Ammon's horn (tissue), 1 donor: ENCODE results near the gene ZC3HAV1L.
"Not testable (repeated sequence)": the region's sequence is repeated elsewhere in the genome, so short reads cannot be mapped to it uniquely, and the experiment has no call there.

Source experiments
- DNase-seq: peaks from one replicate; pipeline ENCODE4 v3.0.0-alpha.2; 2016; ENCODE audit warnings: low spot score

ZC3HAV1L gene

GRCh38 chr7:139035586-139036353 is at the start of gene ZC3HAV1L:
TSS of gene ZC3HAV1L (minus strand) at chr7:139036042. CDS start at chr7:139036017, 25 bp downstream.
- peak; percentile 38 for DNase-seq

- no peak for DNase-seq
Measured at GRCh38 chr7:139084709-139085108, 48.9 kb upstream of the ZC3HAV1L start.

DNA sequence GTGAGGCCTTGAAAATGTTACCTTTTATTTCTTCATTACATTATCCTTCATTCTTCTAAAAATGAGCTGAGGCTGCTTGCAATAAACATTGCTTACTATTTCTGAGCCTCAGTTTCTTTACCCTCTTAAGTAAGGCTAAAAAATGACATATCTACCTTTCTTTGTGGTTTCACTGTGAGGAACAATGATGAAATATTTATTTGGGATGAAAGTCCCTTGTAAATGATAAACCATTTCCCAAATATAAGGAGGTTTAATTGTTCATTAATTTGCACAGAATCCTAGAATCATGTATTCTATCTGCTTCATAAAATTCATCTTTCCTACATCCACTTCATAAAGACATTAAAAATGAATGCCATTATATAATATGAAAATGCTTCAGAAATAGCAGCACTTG is 45.7 kb upstream of the ZC3HAV1L start:
- no peak for DNase-seq

DNA sequence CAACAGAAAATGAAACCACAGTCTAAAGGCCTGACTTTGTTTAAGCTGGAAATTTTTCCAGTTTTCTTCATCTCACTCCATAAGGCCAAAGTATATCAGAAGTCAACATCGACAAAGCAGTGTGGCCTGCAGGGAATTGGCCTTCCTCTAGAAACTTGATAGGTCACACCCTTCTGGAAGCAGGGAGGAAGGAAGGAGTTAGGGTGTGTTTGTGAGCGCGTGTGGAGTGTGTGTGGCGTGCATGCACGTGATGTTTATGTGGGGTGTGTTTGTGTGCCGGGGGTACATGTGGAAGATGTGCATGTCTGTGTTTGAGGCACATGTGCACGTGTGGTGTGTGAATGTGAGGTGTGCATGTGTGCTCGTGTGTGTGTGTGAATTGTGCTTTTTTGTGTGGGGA is 45.1 kb upstream of the ZC3HAV1L start:
- DNase-seq: no peak

- DNase-seq: no peak
Measured at GRCh38 chr7:139079861-139080260, 44.0 kb upstream of the ZC3HAV1L start.

DNA sequence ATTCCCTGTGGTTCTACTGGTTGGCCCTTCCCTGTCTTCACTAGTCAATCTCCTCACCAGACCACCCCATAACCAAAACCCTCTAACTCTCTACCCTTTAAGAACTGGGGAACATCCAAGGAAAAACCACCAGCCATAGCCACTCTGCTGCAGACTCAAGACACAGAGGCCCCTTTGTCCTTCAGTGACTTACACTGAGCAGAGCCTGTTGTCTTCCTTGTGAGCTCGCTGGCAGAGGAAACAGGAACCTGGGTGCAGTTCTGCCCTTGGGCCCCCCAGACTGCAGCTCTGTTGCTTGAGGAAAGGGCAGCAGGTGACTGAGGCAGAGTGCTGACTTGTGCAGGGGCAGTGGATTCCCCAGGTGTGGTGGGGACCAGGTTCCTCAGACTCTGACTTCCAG is 43.1 kb upstream of the ZC3HAV1L start:
- DNase-seq: peak; percentile 48

DNA sequence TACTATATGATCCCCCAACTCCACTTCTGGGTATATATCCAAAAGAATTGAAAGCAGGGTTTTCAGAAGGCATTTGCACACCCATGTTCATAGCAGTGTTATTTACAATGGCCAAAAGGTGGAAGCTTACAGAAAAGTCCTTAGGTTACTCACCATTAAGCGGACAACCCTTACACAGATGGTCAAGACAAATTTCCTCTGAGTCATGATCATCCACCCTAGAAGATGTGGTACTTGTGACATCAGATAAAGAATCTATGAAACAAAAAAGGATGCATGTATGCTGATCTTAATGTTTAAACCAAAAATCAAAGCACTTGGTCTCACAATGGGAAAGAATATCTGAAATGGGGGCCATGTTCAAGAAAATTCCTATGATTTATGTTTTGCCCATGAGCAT is 42.6 kb upstream of the ZC3HAV1L start:
- no peak for DNase-seq

DNA sequence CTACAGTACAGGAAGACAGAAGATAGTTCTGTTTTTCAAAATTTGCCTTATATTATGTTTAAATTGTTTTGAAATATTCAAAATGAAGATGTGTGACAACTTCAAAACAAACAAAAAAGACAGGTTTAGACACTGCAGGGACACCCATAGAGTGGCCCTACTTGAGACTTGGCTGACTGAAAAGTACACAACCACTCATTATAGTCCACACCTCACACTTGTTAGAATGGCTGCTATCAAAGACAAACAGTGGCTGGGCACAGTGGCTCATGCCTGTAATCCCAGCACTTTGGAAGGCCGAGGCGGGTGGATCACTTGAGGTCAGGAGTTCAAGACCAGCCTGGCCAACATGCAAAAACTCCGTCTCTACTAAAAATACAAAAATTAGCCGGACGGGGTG is 41.9 kb upstream of the ZC3HAV1L start:
- DNase-seq: not testable (repeated sequence)

DNA sequence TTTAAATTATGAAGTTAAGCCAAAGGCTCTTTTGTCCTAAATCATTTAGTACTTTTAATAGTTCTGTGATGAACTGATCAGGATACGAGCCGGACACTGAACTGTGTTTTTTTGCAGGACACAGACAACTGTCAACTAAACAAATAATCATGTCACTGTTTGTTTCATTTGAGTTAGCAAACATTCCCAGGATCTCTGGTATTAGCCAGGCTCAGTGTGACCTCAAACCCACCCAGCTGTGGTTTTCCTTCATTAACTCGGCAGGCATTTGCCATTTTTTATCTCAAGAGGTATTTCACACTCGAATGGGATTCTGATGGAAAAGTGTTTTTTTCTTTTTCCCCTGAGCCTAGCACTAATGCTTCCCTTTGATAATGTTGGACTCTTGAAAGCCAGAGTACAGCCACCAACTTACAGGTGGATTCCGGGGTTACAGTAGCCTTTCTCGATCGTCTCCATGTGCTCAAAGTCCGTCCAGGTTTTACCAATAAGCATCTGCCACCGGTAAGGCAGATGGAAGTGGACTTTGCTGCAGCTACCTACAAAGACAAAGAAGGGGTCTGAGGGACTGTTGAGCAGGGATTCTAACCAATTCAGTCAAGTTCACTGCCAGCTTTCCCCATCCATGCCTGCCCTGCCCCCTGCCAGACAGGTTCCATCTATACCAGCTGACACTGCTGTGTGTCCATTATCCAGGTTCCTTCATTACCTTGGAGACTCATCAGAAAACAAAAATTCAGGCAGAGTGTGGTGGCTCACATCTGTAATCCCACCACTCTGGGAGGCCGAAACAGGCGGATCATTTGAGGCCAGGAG is 40.2 kb upstream of the ZC3HAV1L start:
- DNase-seq: no peak

GRCh38 chr7:139075031-139075652 is 39.3 kb upstream of the ZC3HAV1L start:
- DNase-seq: peak; percentile 88

GRCh38 chr7:139072796-139073195 is 37.0 kb upstream of the ZC3HAV1L start:
- no peak for DNase-seq

DNA sequence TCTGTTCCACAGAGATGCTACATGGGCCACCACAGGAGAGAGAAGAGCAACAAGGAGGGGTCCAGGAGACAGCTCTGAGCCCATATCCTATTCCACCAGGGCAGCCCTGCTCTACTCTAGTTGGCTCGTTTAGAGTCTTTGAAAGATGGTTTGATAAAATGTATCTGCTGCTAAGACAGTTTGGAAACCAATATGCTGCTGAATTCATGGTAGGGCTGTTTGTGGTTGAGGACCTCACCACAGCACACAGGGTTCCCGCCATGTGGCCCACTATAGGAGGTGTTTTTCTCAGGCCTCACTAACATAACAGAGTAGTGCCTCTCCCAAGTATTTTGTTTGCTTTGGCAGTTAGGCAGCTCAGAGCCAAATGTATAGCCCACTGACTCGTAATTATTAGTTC is 35.8 kb upstream of the ZC3HAV1L start:
- DNase-seq: no peak

- no peak for DNase-seq
Measured at GRCh38 chr7:139068544-139069399, 32.9 kb upstream of the ZC3HAV1L start.

DNA sequence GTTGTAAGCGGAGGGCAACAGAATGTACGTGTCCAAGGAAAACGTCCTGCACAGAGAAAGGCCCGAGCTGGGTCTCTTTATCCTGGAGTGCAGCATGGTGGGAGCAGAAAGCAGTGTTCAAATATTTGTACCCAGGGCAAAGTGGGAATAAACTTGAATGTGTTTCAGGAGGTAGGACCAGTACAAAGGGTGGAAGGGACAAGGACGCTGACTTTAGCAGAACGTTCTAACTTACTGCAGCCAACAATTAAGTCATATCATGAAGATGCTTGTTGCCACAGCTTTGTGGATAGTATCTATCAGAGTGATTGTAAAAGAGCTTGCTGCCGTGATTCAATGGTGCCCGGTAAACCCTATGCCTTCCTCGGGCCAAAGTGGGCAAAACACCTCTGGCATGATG is 30.5 kb upstream of the ZC3HAV1L start:
- DNase-seq: no peak

DNA sequence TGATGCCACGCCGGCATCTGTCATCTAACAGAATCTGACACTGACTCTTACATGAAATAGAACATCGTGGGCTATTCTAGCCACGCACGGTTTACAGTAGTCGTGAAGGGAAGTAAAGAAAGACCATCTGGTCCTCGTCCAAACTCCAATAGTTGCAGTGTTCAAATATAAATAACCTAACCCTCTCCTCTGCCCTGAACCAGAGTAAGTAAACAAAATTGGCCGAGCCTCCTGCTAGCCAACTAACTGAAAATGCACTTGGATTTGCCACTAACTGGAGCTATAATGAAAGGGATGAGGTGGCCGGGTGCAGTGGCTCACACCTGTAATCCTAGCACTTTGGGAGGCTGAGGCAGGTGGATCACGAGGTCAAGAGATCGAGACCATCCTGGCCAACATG is 29.5 kb upstream of the ZC3HAV1L start:
- DNase-seq: no peak

GRCh38 chr7:139061416-139061815 is 25.6 kb upstream of the ZC3HAV1L start:
- no peak for DNase-seq

DNA sequence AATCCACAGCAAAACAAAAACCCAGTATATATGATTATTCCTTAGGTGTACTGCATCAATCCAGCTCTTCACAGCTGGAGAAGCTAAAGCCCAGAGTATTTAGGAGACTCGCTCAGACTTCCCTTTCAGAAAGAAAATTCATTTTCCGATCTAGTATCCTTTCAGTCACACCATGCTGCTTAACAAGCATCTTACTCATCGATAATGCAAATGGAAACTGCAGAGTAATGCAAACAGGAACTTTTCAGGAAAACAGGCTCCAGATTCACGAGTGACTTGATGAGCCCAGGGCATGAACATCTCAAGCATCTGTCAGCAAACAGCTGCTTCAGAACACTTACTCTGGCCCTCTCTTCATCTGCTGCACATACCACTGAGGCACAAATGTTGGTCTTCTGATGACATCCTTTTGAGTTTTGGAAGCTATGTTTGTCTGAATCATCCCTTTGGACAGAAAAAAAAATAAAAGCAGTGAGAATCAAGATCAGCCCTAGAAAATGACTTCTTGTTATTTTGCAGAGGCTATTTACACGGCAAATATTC is 24.9 kb upstream of the ZC3HAV1L start:
- DNase-seq: no peak

DNA sequence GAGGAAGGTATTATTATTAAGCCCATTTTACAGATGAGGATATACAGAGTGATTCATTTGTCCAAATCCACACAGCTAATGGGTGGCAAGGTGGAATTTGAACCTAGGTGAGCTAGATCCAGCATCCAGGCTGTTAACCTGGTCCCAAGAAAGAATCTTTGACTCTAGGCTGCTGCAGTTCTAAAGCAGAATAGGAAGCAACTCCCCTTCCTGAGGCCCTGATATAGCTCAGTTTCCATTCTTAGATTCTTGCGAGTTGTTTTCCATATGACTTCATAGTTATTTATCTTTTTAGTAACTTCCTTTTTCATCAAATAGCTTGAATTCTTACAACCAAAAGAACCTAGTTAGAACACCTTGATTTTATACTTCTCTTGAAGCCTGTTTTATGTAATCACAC is 24.1 kb upstream of the ZC3HAV1L start:
- no peak for DNase-seq

DNA sequence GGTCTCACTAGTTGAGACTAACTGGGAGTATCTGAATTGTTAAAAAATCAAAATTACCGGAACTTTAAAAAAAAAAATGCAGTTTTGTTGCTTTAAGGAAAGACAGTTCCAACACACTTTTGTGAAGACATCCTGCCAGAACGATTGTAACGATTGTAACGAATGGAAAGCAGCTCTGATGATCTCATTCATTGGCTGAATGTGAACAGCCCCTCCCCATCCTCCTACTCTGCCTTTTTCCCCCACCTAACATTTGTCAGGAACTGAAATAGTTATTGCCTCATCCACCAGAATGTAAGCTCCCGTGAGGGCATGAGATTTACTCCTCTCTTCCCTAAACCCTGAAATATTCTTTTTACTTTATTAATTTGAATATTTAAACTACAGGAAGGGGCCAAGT is 23.1 kb upstream of the ZC3HAV1L start:
- peak; percentile 47 for DNase-seq

DNA sequence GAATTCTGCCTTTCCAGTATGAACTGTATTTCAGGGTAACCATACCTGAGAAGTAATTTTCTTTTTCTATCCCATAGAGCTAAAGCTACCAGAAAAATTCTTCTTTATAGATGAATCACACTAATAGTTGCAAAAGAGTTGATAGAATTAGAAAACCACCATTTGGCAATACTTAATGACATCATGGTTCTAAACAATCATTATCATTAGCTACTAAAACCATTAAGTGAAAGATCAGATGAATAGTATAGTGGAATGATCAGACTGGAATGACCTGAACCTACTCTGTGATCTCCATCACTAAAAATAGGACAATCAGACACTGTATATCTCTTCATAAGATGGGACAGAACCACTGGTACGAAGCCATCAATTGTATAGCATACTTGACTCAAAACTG is 19.8 kb upstream of the ZC3HAV1L start:
- no peak for DNase-seq

- DNase-seq: not testable (repeated sequence)
Measured at GRCh38 chr7:139054656-139055055, 18.8 kb upstream of the ZC3HAV1L start.

DNA sequence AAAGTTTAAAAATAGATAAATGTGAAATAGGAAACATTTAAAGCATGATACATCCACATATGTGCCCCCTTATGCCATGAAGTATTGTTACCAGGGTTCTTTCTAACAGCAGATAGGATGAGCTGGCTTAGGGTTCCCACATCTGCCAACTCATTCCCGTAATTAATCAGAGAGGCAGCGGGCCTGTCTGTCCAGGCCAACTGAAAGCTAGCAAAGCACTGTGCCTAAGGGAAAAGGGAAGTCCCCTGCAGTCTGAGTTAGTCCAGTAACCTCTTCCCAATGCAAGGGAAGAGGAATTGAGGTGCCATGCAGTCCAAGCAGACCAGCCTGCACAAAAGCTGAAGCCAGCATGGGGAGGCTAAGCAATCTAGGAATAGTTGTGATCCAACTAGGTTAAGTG is 18.3 kb upstream of the ZC3HAV1L start:
- no peak for DNase-seq
